HG03432 (cell line): ENCODE measurements around the gene GMPPB.

ENCODE experiments used
- ATAC-seq: cut with Tn5 transposase; IDR thresholded peaks from one replicate; pipeline ENCODE4 v1.9.1; 2021; ENCODE audit warnings: mild to moderate bottlenecking, moderate library complexity; ENCODE audit not compliant: unreplicated experiment

The GMPPB gene

GRCh38 chr3:49673121-49673714 lies 50.5 kb downstream of the GMPPB start:
- no peak for ATAC-seq

GRCh38 chr3:49671291-49672288 lies 52.2 kb downstream of the GMPPB start:
- no peak for ATAC-seq

- ATAC-seq = no peak
Measured at GRCh38 chr3:49670940-49671290, 52.8 kb downstream of the GMPPB start.
